ENCODE results near the gene NALCN.
A peak's percentile ranks its signal among the peaks of the same experiment; 100 is the strongest.

The NALCN gene

GRCh38 chr13:101190337-101190736 lies 226.0 kb downstream of the NALCN start:
- DNase-seq (ENCODE audit: low read depth): peak; percentile 10
- TF ChIP-seq CTCF (IDR thresholded peaks at IDR 0.05; ENCODE audit: low read length, missing control alignments): no peak
- no peak overlapping the region for H3K4me3 ChIP-seq (replicated peaks; ENCODE audit: low read depth, low read length)

- no peak for TF ChIP-seq CTCF (IDR thresholded peaks at IDR 0.05; ENCODE audit: low read length, missing control alignments)
- no peak for DNase-seq (ENCODE audit: low read depth)
- no peak overlapping the region for H3K4me3 ChIP-seq (replicated peaks; ENCODE audit: low read depth, low read length)
These were observed 230.7 kb downstream of the NALCN start for GRCh38 chr13:101185606-101186005.

- no peak overlapping the region for H3K4me3 ChIP-seq (replicated peaks; ENCODE audit: low read depth, low read length)
- TF ChIP-seq CTCF (IDR thresholded peaks at IDR 0.05; ENCODE audit: low read length, missing control alignments): no peak
- no peak for DNase-seq (ENCODE audit: low read depth)
These were observed 235.1 kb downstream of the NALCN start for GRCh38 chr13:101181076-101181685.

- TF ChIP-seq CTCF (IDR thresholded peaks at IDR 0.05; ENCODE audit: low read length, missing control alignments): no peak
- H3K4me3 ChIP-seq (replicated peaks; ENCODE audit: low read depth, low read length): no peak overlapping the region
- no peak for DNase-seq (ENCODE audit: low read depth)
These were observed 237.3 kb downstream of the NALCN start for GRCh38 chr13:101179021-101179420.

GRCh38 chr13:101178406-101178805 lies 237.9 kb downstream of the NALCN start:
- no peak for TF ChIP-seq CTCF (IDR thresholded peaks at IDR 0.05; ENCODE audit: low read length, missing control alignments)
- DNase-seq (ENCODE audit: low read depth): no peak
- H3K4me3 ChIP-seq (replicated peaks; ENCODE audit: low read depth, low read length): no peak overlapping the region

- no peak overlapping the region for H3K4me3 ChIP-seq (replicated peaks; ENCODE audit: low read depth, low read length)
- no peak for TF ChIP-seq CTCF (IDR thresholded peaks at IDR 0.05; ENCODE audit: low read length, missing control alignments)
- no peak for DNase-seq (ENCODE audit: low read depth)
These were observed 246.0 kb downstream of the NALCN start for GRCh38 chr13:101170306-101170705.

- no peak overlapping the region for H3K4me3 ChIP-seq (replicated peaks; ENCODE audit: low read depth, low read length)
- TF ChIP-seq CTCF (IDR thresholded peaks at IDR 0.05; ENCODE audit: low read length, missing control alignments): no peak
- DNase-seq (ENCODE audit: low read depth): no peak
These were observed 259.0 kb downstream of the NALCN start for GRCh38 chr13:101157261-101157660.

All from fibroblast of pulmonary artery (primary cell).